T-helper 2 cell treated with Interferon-gamma antibody and Interleukin-4, amounts not matched to agents 100 ng/mL and 5 ng/mL, for 36 hours (primary cell): ENCODE results near the gene DRICH1. TPM values are rescaled to one million over a fixed set of nuclear protein-coding genes. Genes with fewer than 3 reads are reported as not detected.
"Not testable (repeated sequence)": the region's sequence is repeated elsewhere in the genome, so short reads cannot be mapped to it uniquely, and the experiment has no call there.

Source experiments
- intact Hi-C: fragments of 100-400 bp; cut with micrococcal nuclease; formaldehyde crosslinking; loops from one replicate; pipeline ENCODE4 v1.15.1; 2023
- total RNA-seq: library from RNA; stranded (reverse); gene quantifications from 2 replicates; pipeline ENCODE4 v1.2.3, GENCODE V29; 2022

The DRICH1 gene
- total RNA-seq, result 1.2 and 1.4 TPM in 2 replicates

- intact Hi-C loops, result no loop called here
These were observed at the start of gene DRICH1 for GRCh38 chr22:23632178-23632577. Gene DRICH1 (minus strand): TSS chr22:23632321. CDS start chr22:23632023, 298 bp downstream.

GRCh38 chr22:23681026-23681809, 49.1 kb upstream of the DRICH1 start:
- intact Hi-C loops, result no loop called here

GRCh38 chr22:23678133-23678532, 46.0 kb upstream of the DRICH1 start:
- intact Hi-C loops, result no loop called here

GRCh38 chr22:23677701-23677995, 45.5 kb upstream of the DRICH1 start:
- intact Hi-C loops, result no loop called here

- intact Hi-C loops, result not testable (repeated sequence)
These were observed 45.0 kb upstream of the DRICH1 start for GRCh38 chr22:23676841-23677700.

- intact Hi-C loops, result no loop called here
These were observed 43.6 kb upstream of the DRICH1 start for GRCh38 chr22:23675502-23676415.

GRCh38 chr22:23674886-23675501, 42.9 kb upstream of the DRICH1 start:
- intact Hi-C loops, result not testable (repeated sequence)

- intact Hi-C loops, result no loop called here
These were observed 41.9 kb upstream of the DRICH1 start for GRCh38 chr22:23673826-23674690.

GRCh38 chr22:23673050-23673620, 41.0 kb upstream of the DRICH1 start:
- intact Hi-C loops, result no loop called here

GRCh38 chr22:23672307-23673049, 40.4 kb upstream of the DRICH1 start:
- intact Hi-C loops, result not testable (repeated sequence)

GRCh38 chr22:23671387-23671786, 39.3 kb upstream of the DRICH1 start:
- intact Hi-C loops, result not testable (repeated sequence)

- intact Hi-C loops, result no loop called here
These were observed 38.5 kb upstream of the DRICH1 start for GRCh38 chr22:23670378-23671295.

- intact Hi-C loops, result not testable (repeated sequence)
These were observed 28.3 kb upstream of the DRICH1 start for GRCh38 chr22:23660381-23660780.

- intact Hi-C loops, result no loop called here
These were observed 25.6 kb upstream of the DRICH1 start for GRCh38 chr22:23657727-23658126.

- intact Hi-C loops, result no loop called here
These were observed 23.9 kb upstream of the DRICH1 start for GRCh38 chr22:23655891-23656475.

- intact Hi-C loops, result no loop called here
These were observed 20.6 kb upstream of the DRICH1 start for GRCh38 chr22:23652711-23653110.

GRCh38 chr22:23652286-23652685, 20.2 kb upstream of the DRICH1 start:
- intact Hi-C loops, result no loop called here

GRCh38 chr22:23651676-23652075, 19.6 kb upstream of the DRICH1 start:
- intact Hi-C loops, result no loop called here
